ENCODE measurements around the gene FDCSP.

DNA sequence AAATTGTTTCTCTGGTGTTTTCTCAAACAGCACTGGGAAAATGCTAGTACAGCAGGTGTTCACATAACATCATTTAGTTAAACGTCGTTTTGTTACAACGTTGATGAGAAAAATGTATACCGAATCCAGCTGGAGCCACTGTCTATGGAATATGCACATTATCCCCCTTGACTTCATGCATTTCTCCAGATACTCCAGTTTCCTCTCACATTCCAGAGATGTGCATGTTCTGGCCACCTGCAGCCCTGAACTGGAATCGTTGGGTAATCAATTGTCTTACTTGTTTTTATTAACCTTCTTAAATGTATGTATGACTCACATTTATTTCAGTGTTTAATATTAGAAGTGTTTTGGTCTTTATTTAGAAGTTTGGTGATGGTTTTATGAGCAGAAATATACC lies 48.8 kb upstream of the FDCSP start:
- TF ChIP-seq, protein P1, sequence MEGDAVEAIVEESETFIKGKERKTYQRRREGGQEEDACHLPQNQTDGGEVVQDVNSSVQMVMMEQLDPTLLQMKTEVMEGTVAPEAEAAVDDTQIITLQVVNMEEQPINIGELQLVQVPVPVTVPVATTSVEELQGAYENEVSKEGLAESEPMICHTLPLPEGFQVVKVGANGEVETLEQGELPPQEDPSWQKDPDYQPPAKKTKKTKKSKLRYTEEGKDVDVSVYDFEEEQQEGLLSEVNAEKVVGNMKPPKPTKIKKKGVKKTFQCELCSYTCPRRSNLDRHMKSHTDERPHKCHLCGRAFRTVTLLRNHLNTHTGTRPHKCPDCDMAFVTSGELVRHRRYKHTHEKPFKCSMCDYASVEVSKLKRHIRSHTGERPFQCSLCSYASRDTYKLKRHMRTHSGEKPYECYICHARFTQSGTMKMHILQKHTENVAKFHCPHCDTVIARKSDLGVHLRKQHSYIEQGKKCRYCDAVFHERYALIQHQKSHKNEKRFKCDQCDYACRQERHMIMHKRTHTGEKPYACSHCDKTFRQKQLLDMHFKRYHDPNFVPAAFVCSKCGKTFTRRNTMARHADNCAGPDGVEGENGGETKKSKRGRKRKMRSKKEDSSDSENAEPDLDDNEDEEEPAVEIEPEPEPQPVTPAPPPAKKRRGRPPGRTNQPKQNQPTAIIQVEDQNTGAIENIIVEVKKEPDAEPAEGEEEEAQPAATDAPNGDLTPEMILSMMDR (IDR thresholded peaks at IDR 0.05; ENCODE audit: low read length), result no peak
- TF ChIP-seq EZH2 (optimal IDR thresholded peaks at IDR 0.05; ENCODE audit: low read depth, low read length) (no peak), EZH2phosphoT487 (IDR thresholded peaks at IDR 0.05; ENCODE audit: low read length) (no peak)
